ENCODE data around the gene PSMC3. TPM values are rescaled to one million over a fixed set of nuclear protein-coding genes. Genes with fewer than 3 reads are reported as not detected.

PSMC3 gene
- total and polyA plus RNA-seq, 5 donors from 2014 or later, result 58.9 to 153 (median 109) TPM

- Mint-ChIP-seq H3K36me3 (no peaks in the 10 kb centered on the region), H3K4me1 (no peaks in the 10 kb centered on the region), H3K4me3 (no peak overlapping the region), H3K27me3 (no peaks in the 10 kb centered on the region), H3K9me3 (no peaks in the 10 kb centered on the region), H3K27ac (no peak overlapping the region)
- ATAC-seq (ENCODE audit: low read depth in 2 of 2) (no peak), DNase-seq (no peak)
- no peaks in the 10 kb centered on the region for H3K9me3 ChIP-seq (ENCODE audit: control insufficient read depth in 2 of 2, low read length in 2 of 2)
- no peaks in the 10 kb centered on the region for H3K36me3 ChIP-seq (ENCODE audit: control insufficient read depth, insufficient read depth, low read length)
- H3K27me3 ChIP-seq (ENCODE audit: control insufficient read depth, insufficient read depth, low read length), result no peaks in the 10 kb centered on the region
- no peak overlapping the region for H3K4me3 ChIP-seq (ENCODE audit: low read depth, low read length)
- no peaks in the 10 kb centered on the region for H3K4me1 ChIP-seq (ENCODE audit: control insufficient read depth, insufficient read depth, low read length, poor library complexity, severe bottlenecking)
- no peak overlapping the region for H3K27ac ChIP-seq (ENCODE audit: insufficient read depth, low read length, poor library complexity, severe bottlenecking)
Measured at GRCh38 chr11:47441421-47441820, 15.2 kb upstream of the PSMC3 start.

GRCh38 chr11:47440054-47440476 is 13.8 kb upstream of the PSMC3 start:
- no peaks in the 10 kb centered on the region for H3K4me1 ChIP-seq (ENCODE audit: control insufficient read depth, insufficient read depth, low read length, poor library complexity, severe bottlenecking)
- ATAC-seq (ENCODE audit: low read depth in 2 of 2), result no peak
- H3K27ac ChIP-seq (ENCODE audit: insufficient read depth, low read length, poor library complexity, severe bottlenecking), result no peak overlapping the region
- H3K27me3 ChIP-seq (ENCODE audit: control insufficient read depth, insufficient read depth, low read length), result no peaks in the 10 kb centered on the region
- H3K36me3 ChIP-seq (ENCODE audit: control insufficient read depth, insufficient read depth, low read length), result no peaks in the 10 kb centered on the region
- H3K4me3 ChIP-seq (ENCODE audit: low read depth, low read length), result no peak overlapping the region
- no peaks in the 10 kb centered on the region for H3K4me1 Mint-ChIP-seq
- H3K9me3 ChIP-seq (ENCODE audit: control insufficient read depth in 2 of 2, low read length in 2 of 2), result no peaks in the 10 kb centered on the region
- H3K36me3 Mint-ChIP-seq, result no peaks in the 10 kb centered on the region
- H3K9me3 Mint-ChIP-seq, result no peaks in the 10 kb centered on the region
- no peak overlapping the region for H3K4me3 Mint-ChIP-seq
- no peaks in the 10 kb centered on the region for H3K27me3 Mint-ChIP-seq
- DNase-seq, result no peak
- peak overlapping the region in 1 of 3 donors; percentile 5 for H3K27ac Mint-ChIP-seq

- no peaks in the 10 kb centered on the region for H3K9me3 Mint-ChIP-seq
- H3K4me1 ChIP-seq (ENCODE audit: control insufficient read depth, insufficient read depth, low read length, poor library complexity, severe bottlenecking), result no peaks in the 10 kb centered on the region
- no peaks in the 10 kb centered on the region for H3K9me3 ChIP-seq (ENCODE audit: control insufficient read depth in 2 of 2, low read length in 2 of 2)
- no peak overlapping the region for H3K4me3 ChIP-seq (ENCODE audit: low read depth, low read length)
- no peak overlapping the region for H3K27ac ChIP-seq (ENCODE audit: insufficient read depth, low read length, poor library complexity, severe bottlenecking)
- H3K36me3 ChIP-seq (ENCODE audit: control insufficient read depth, insufficient read depth, low read length), result no peaks in the 10 kb centered on the region
- DNase-seq (no peak), ATAC-seq (ENCODE audit: low read depth in 2 of 2) (no peak)
- no peaks in the 10 kb centered on the region for H3K27me3 ChIP-seq (ENCODE audit: control insufficient read depth, insufficient read depth, low read length)
- H3K27ac Mint-ChIP-seq, result no peak overlapping the region
- H3K4me1 Mint-ChIP-seq, result no peaks in the 10 kb centered on the region
- no peaks in the 10 kb centered on the region for H3K27me3 Mint-ChIP-seq
- no peak overlapping the region for H3K4me3 Mint-ChIP-seq
- H3K36me3 Mint-ChIP-seq, result no peaks in the 10 kb centered on the region
Measured at GRCh38 chr11:47438721-47439120, 12.5 kb upstream of the PSMC3 start.

- H3K27me3 Mint-ChIP-seq, result no peaks in the 10 kb centered on the region
- ATAC-seq (ENCODE audit: low read depth in 2 of 2) (no peak), DNase-seq (no peak)
Measured at GRCh38 chr11:47437746-47438418, 11.6 kb upstream of the PSMC3 start.

GRCh38 chr11:47437218-47437745 is 11.0 kb upstream of the PSMC3 start:
- no peak for DNase-seq
- Histone ChIP-seq H3K27ac (ENCODE audit: insufficient read depth, low read length, poor library complexity, severe bottlenecking) (no peak overlapping the region), H3K36me3 (ENCODE audit: control insufficient read depth, insufficient read depth, low read length) (no peaks in the 10 kb centered on the region), H3K9me3 (ENCODE audit: control insufficient read depth in 2 of 2, low read length in 2 of 2) (no peaks in the 10 kb centered on the region), H3K4me3 (ENCODE audit: low read depth, low read length) (no peak overlapping the region), H3K27me3 (ENCODE audit: control insufficient read depth, insufficient read depth, low read length) (no peaks in the 10 kb centered on the region), H3K4me1 (ENCODE audit: control insufficient read depth, insufficient read depth, low read length, poor library complexity, severe bottlenecking) (no peaks in the 10 kb centered on the region)
- Mint-ChIP-seq H3K27me3 (no peaks in the 10 kb centered on the region), H3K36me3 (no peaks in the 10 kb centered on the region), H3K4me1 (no peaks in the 10 kb centered on the region), H3K4me3 (peak overlapping the region in 1 of 4 donors; percentile 61), H3K27ac (peak overlapping the region in 1 of 3 donors; percentile 77), H3K9me3 (no peaks in the 10 kb centered on the region)
- ATAC-seq (ENCODE audit: low read depth in 2 of 2), result no peak

More at GRCh38 chr11:47437746-47438418, 11.6 kb upstream of the PSMC3 start:
- no peaks in the 10 kb centered on the region for H3K36me3 Mint-ChIP-seq
- no peaks in the 10 kb centered on the region for H3K9me3 ChIP-seq (ENCODE audit: control insufficient read depth in 2 of 2, low read length in 2 of 2)
- H3K27me3 ChIP-seq (ENCODE audit: control insufficient read depth, insufficient read depth, low read length), result no peaks in the 10 kb centered on the region
- H3K27ac Mint-ChIP-seq, result no peak overlapping the region
- H3K36me3 ChIP-seq (ENCODE audit: control insufficient read depth, insufficient read depth, low read length), result no peaks in the 10 kb centered on the region
- H3K9me3 Mint-ChIP-seq, result no peaks in the 10 kb centered on the region
- H3K4me3 ChIP-seq (ENCODE audit: low read depth, low read length), result no peak overlapping the region
- H3K4me1 Mint-ChIP-seq, result no peaks in the 10 kb centered on the region
- no peak overlapping the region for H3K4me3 Mint-ChIP-seq
- no peaks in the 10 kb centered on the region for H3K4me1 ChIP-seq (ENCODE audit: control insufficient read depth, insufficient read depth, low read length, poor library complexity, severe bottlenecking)
- no peak overlapping the region for H3K27ac ChIP-seq (ENCODE audit: insufficient read depth, low read length, poor library complexity, severe bottlenecking)

GRCh38 chr11:47436726-47437125 is 10.5 kb upstream of the PSMC3 start:
- no peaks in the 10 kb centered on the region for H3K36me3 ChIP-seq (ENCODE audit: control insufficient read depth, insufficient read depth, low read length)
- H3K36me3 Mint-ChIP-seq, result no peaks in the 10 kb centered on the region
- no peak overlapping the region for H3K4me3 Mint-ChIP-seq
- no peaks in the 10 kb centered on the region for H3K4me1 ChIP-seq (ENCODE audit: control insufficient read depth, insufficient read depth, low read length, poor library complexity, severe bottlenecking)
- no peak overlapping the region for H3K4me3 ChIP-seq (ENCODE audit: low read depth, low read length)
- H3K4me1 Mint-ChIP-seq, result no peaks in the 10 kb centered on the region
- no peaks in the 10 kb centered on the region for H3K9me3 Mint-ChIP-seq
- no peaks in the 10 kb centered on the region for H3K27me3 ChIP-seq (ENCODE audit: control insufficient read depth, insufficient read depth, low read length)
- no peak overlapping the region for H3K27ac Mint-ChIP-seq
- H3K9me3 ChIP-seq (ENCODE audit: control insufficient read depth in 2 of 2, low read length in 2 of 2), result no peaks in the 10 kb centered on the region
- ATAC-seq (ENCODE audit: low read depth in 2 of 2) (no peak), DNase-seq (no peak)
- no peaks in the 10 kb centered on the region for H3K27me3 Mint-ChIP-seq
- no peak overlapping the region for H3K27ac ChIP-seq (ENCODE audit: insufficient read depth, low read length, poor library complexity, severe bottlenecking)

GRCh38 chr11:47435687-47436086 is 9.4 kb upstream of the PSMC3 start:
- no peaks in the 10 kb centered on the region for H3K4me1 Mint-ChIP-seq

More at GRCh38 chr11:47435687-47436086, 9.4 kb upstream of the PSMC3 start:
- Mint-ChIP-seq H3K27ac (no peak overlapping the region), H3K9me3 (no peaks in the 10 kb centered on the region), H3K27me3 (no peaks in the 10 kb centered on the region), H3K4me3 (no peak overlapping the region), H3K36me3 (no peaks in the 10 kb centered on the region)
- no peak for DNase-seq
- no peaks in the 10 kb centered on the region for H3K36me3 ChIP-seq (ENCODE audit: control insufficient read depth, insufficient read depth, low read length)
- no peaks in the 10 kb centered on the region for H3K9me3 ChIP-seq (ENCODE audit: control insufficient read depth in 2 of 2, low read length in 2 of 2)
- no peak overlapping the region for H3K27ac ChIP-seq (ENCODE audit: insufficient read depth, low read length, poor library complexity, severe bottlenecking)
- H3K4me3 ChIP-seq (ENCODE audit: low read depth, low read length), result no peak overlapping the region
- H3K27me3 ChIP-seq (ENCODE audit: control insufficient read depth, insufficient read depth, low read length), result no peaks in the 10 kb centered on the region
- no peak for ATAC-seq (ENCODE audit: low read depth in 2 of 2)
- H3K4me1 ChIP-seq (ENCODE audit: control insufficient read depth, insufficient read depth, low read length, poor library complexity, severe bottlenecking), result no peaks in the 10 kb centered on the region
